Lung (tissue), 16 donors: Measurements from ENCODE around the gene ADPRHL1. TPM values are rescaled to one million over a fixed set of nuclear protein-coding genes. Genes with fewer than 3 reads are reported as not detected.

Experiments
- ATAC-seq: fragments of 200-7000 bp; cut with Tn5 transposase; one replicate; pipeline ENCODE4 v1.9.1; 2020; ENCODE audit warnings: moderate number of reproducible peaks; ENCODE audit not compliant: insufficient read depth, low FRiP score
- DNase-seq, 3 donors: peaks; one replicate each; pipeline ENCODE4 v3.0.0-alpha.2; 2013 to 2017
- H3K27ac ChIP-seq, 2 donors: one replicate each; pipeline ENCODE4 v1.5.1; 2013; ENCODE audit warnings: mild to moderate bottlenecking in 2 of 2, moderate library complexity in 2 of 2, control low read depth in 1 of 2, inconsistent platforms in 1 of 2, low read depth in 1 of 2, low read length in 1 of 2
- H3K27me3 ChIP-seq, 3 donors: one replicate each; pipeline ENCODE4 v1.5.1; 2013; ENCODE audit warnings: low read length in 2 of 3; ENCODE audit not compliant: control insufficient read depth in 3 of 3, insufficient read depth in 3 of 3
- H3K36me3 ChIP-seq, 4 donors: one replicate each; pipeline ENCODE4 v1.5.1; 2013; ENCODE audit warnings: low read length in 4 of 4, mild to moderate bottlenecking in 1 of 4, moderate library complexity in 1 of 4; ENCODE audit not compliant: control insufficient read depth in 4 of 4, insufficient read depth in 4 of 4
- H3K4me1 ChIP-seq, 5 donors: one replicate each; pipeline ENCODE4 v1.5.1; 2013; ENCODE audit warnings: low read length in 5 of 5, mild to moderate bottlenecking in 2 of 5, moderate library complexity in 1 of 5; ENCODE audit not compliant: control insufficient read depth in 5 of 5, insufficient read depth in 5 of 5
- H3K4me3 ChIP-seq: one replicate; pipeline ENCODE4 v1.5.1; 2013; ENCODE audit warnings: mild to moderate bottlenecking, control low read depth, moderate library complexity
- H3K9ac ChIP-seq, 2 donors: one replicate each; pipeline ENCODE4 v1.5.1; 2013; ENCODE audit warnings: low read length in 2 of 2, control low read depth in 1 of 2; ENCODE audit not compliant: insufficient read depth in 1 of 2
- H3K9me3 ChIP-seq, 4 donors: one replicate each; pipeline ENCODE4 v1.5.1; 2013; ENCODE audit warnings: low read length in 3 of 4, mild to moderate bottlenecking in 1 of 4, moderate library complexity in 1 of 4; ENCODE audit not compliant: control insufficient read depth in 4 of 4, insufficient read depth in 3 of 4
- CTCF ChIP-seq: IDR thresholded peaks from 2 replicates; pipeline ENCODE4 v1.5.1; 2012; ENCODE audit warnings: mild to moderate bottlenecking; ENCODE audit errors: control extremely low read depth, extremely low read depth
- WGBS, 2 donors: extraction: QIAGEN DNeasy Blood & Tissue Kit; methylation state at CpG; one replicate each; pipeline ENCODE4 v1.1.7; 2013; 5-methylcytosine and 5-hydroxymethylcytosine counted together
- long read RNA-seq, 5 donors: transcript quantifications; one replicate each; lab custom pipeline, GENCODE V29; 2026
- polyA plus RNA-seq, 2 donors: library from polyadenylated mRNA; stranded (reverse); fragments of 200-250 nt; gene quantifications; one replicate each; pipeline ENCODE4 v1.2.1, GENCODE V29; 2013
- total RNA-seq, 2 donors: library from RNA; depleted of rRNA in 1 of 2; stranded (reverse); fragments of >200 nt in 1 of 2; gene quantifications; one replicate each; pipeline ENCODE4 v1.2.1, GENCODE V29; 2014 to 2021
- donor health status: control.
- donor health status: control.
- donor health status: Bipolar disorder and iron deficiency.
- donor health status: healthy.
- donor health status: DM: yes; HTN: yes; CAD: no.

ADPRHL1 gene
- total RNA-seq (1 to 10 TPM; 1.4 to 4.9 TPM), polyA plus RNA-seq (1 to 10 TPM in 1 of 2 donors, under 1 TPM in 1; 0.83 to 1.2 TPM)
- long read RNA-seq, donor 1 = 0 reads
- long read RNA-seq, donor 2 = 0 reads
- long read RNA-seq, donor 3 = 0 reads
- long read RNA-seq, donor 4 = 0 reads
- long read RNA-seq, donor 5 = 0 reads

GRCh38 chr13:113452942-113453901 lies at the start of gene ADPRHL1:
Gene ADPRHL1 (minus strand): TSS chr13:113453488. CDS start chr13:113453437, 51 bp downstream.
- 87 to 92% methylated on average over 45 of the region's 45 CpGs for WGBS, 2 donors
- no peaks in the 10 kb centered on the region for H3K9me3 ChIP-seq
- H3K4me1 ChIP-seq = peaks cover 0 to 6% (median under 1%) of the 10 kb centered on the region in 5 donors
- H3K4me3 ChIP-seq = no peak within 1 kb of the TSS
- DNase-seq = peak in 1 of 3 donors; percentile 34
- H3K9ac ChIP-seq = no peak within 1 kb of the TSS
- no peak for ATAC-seq
- peaks cover 0 to 18% (median 7%) of the 10 kb centered on the region in 4 donors for H3K36me3 ChIP-seq
- no peaks in the 10 kb centered on the region for H3K27me3 ChIP-seq
- H3K27ac ChIP-seq = peak within 1 kb of the TSS in 1 of 2 donors; percentile 91
- TF ChIP-seq CTCF = no peak

GRCh38 chr13:113502686-113503085 lies 49.4 kb upstream of the ADPRHL1 start:
- Histone ChIP-seq H3K4me3 (no peak overlapping the region), H3K27ac (no peak overlapping the region), H3K4me1 (peaks cover 0 to 2% (median 0%) of the 10 kb centered on the region in 5 donors), H3K9ac (no peak overlapping the region), H3K9me3 (no peaks in the 10 kb centered on the region), H3K36me3 (peaks cover 23 to 55% (median 29%) of the 10 kb centered on the region in 4 donors), H3K27me3 (no peaks in the 10 kb centered on the region)
- TF ChIP-seq CTCF = no peak
- WGBS, 2 donors = 84 to 92% methylated on average over 16 of the region's 16 CpGs
- no peak for DNase-seq
- ATAC-seq = no peak

GRCh38 chr13:113500530-113501265 lies 47.4 kb upstream of the ADPRHL1 start:
- Histone ChIP-seq H3K4me1 (peaks cover 0 to 6% (median 3%) of the 10 kb centered on the region in 5 donors), H3K36me3 (peaks cover 26 to 67% (median 34%) of the 10 kb centered on the region in 4 donors), H3K4me3 (no peak overlapping the region), H3K27me3 (no peaks in the 10 kb centered on the region), H3K27ac (peak overlapping the region in 1 of 2 donors; percentile 21), H3K9me3 (no peaks in the 10 kb centered on the region), H3K9ac (no peak overlapping the region)
- WGBS, 2 donors = 92 to 96% methylated on average over 11 of the region's 11 CpGs
- DNase-seq = no peak
- no peak for ATAC-seq
- no peak for TF ChIP-seq CTCF
